Smooth muscle cell (in vitro differentiated cells): ENCODE measurements around the gene NHS. TPM values are rescaled to one million over a fixed set of nuclear protein-coding genes. Genes with fewer than 3 reads are reported as not detected.

Experiments
- DNase-seq: peaks from one replicate; lab custom pipeline; 2025; ENCODE audit not compliant: unreplicated experiment; lab: John Stamatoyannopoulos, UW
- H2AFZ ChIP-seq: fragments of 200-600 bp; sonication (generic); 2 replicates; pipeline ENCODE4 v1.6.0; 2016; ENCODE audit warnings: antibody characterized with exemption, low read depth, mild to moderate bottlenecking
- H3F3A ChIP-seq: fragments of 200-600 bp; sonication (generic); 2 replicates; pipeline ENCODE4 v1.6.0; 2017; ENCODE audit warnings: antibody characterized with exemption, low read depth
- H3K27ac ChIP-seq: fragments of 200-600 bp; sonication (generic); 2 replicates; pipeline ENCODE4 v1.5.1; 2016; ENCODE audit warnings: low read depth, mild to moderate bottlenecking
- H3K27me3 ChIP-seq: fragments of 200-600 bp; sonication (generic); 2 replicates; pipeline ENCODE4 v1.6.1; 2016; ENCODE audit warnings: low read depth, mild to moderate bottlenecking
- H3K36me3 ChIP-seq: fragments of 200-600 bp; sonication (generic); 2 replicates; pipeline ENCODE4 v1.5.1; 2016; ENCODE audit warnings: low read depth
- H3K4me1 ChIP-seq: fragments of 200-600 bp; sonication (generic); 2 replicates; pipeline ENCODE4 v1.5.1; 2016; ENCODE audit warnings: low read depth
- H3K4me2 ChIP-seq: fragments of 200-600 bp; sonication (generic); 2 replicates; pipeline ENCODE4 v1.6.0; 2016; ENCODE audit warnings: mild to moderate bottlenecking
- H3K4me3 ChIP-seq: fragments of 200-600 bp; sonication (generic); 2 replicates; pipeline ENCODE4 v1.5.1; 2016; ENCODE audit warnings: mild to moderate bottlenecking
- H3K79me2 ChIP-seq: fragments of 200-600 bp; sonication (generic); 2 replicates; pipeline ENCODE4 v1.6.0; 2016; ENCODE audit warnings: low read depth, mild to moderate bottlenecking
- H3K9ac ChIP-seq: fragments of 200-600 bp; sonication (generic); 2 replicates; pipeline ENCODE4 v1.6.0; 2016; ENCODE audit warnings: low read depth
- H3K9me3 ChIP-seq: fragments of 200-600 bp; sonication (generic); replicated peaks from 2 replicates; pipeline ENCODE4 v1.5.1; 2016; ENCODE audit warnings: low read depth
- H4K20me1 ChIP-seq: fragments of 200-600 bp; sonication (generic); 2 replicates; pipeline ENCODE4 v1.6.0; 2016; ENCODE audit warnings: low read depth
- CTCF ChIP-seq: fragments of 200-600 bp; sonication (generic); IDR thresholded peaks from 2 replicates; pipeline ENCODE4 v1.5.1; 2017; ENCODE audit warnings: borderline replicate concordance, mild to moderate bottlenecking, antibody characterized with exemption; ENCODE audit not compliant: insufficient read depth, poor library complexity, severe bottlenecking
- whole genome bisulfite sequencing: methylation state at CpG from one replicate; pipeline ENCODE4 v1.1.7; 2016; ENCODE audit warnings: low lambda C conversion rate; 5-methylcytosine and 5-hydroxymethylcytosine counted together
- polyA plus RNA-seq: library from polyadenylated mRNA; unstranded; fragments of >200 nt; fragmentation: Nextera tagmentation; extraction: Ambion mirVana; gene quantifications from 2 replicates; pipeline ENCODE4 v1.2.1, GENCODE V29; 2016
- total RNA-seq: library from RNA; depleted of rRNA; stranded (reverse); fragments of >200 nt; gene quantifications from 2 replicates; pipeline ENCODE4 v1.2.3, GENCODE V29; 2014

The NHS gene
- total and polyA plus RNA-seq, 2 experiments from 2014 or later: 2.6 to 9.6 TPM

GRCh38 chrX:17484592-17484991 lies 109.6 kb downstream of the NHS start:
- Histone ChIP-seq H3K79me2 (no peaks in the 10 kb centered on the region), H3K27ac (no peak overlapping the region), H3F3A (no peaks in the 10 kb centered on the region), H2AFZ (no peak overlapping the region), H3K9me3 (no peaks in the 10 kb centered on the region), H3K36me3 (no peaks in the 10 kb centered on the region), H3K4me1 (no peaks in the 10 kb centered on the region), H3K9ac (no peak overlapping the region), H4K20me1 (no peaks in the 10 kb centered on the region), H3K27me3 (no peaks in the 10 kb centered on the region), H3K4me2 (no peak overlapping the region), H3K4me3 (no peak overlapping the region)
- TF ChIP-seq CTCF: no peak
- 92% methylated on average over 1 of the region's 1 CpG for WGBS
- DNase-seq: no peak

- no peaks in the 10 kb centered on the region for H3K36me3 ChIP-seq
- 77% methylated on average over 5 of the region's 5 CpGs for WGBS
- H3K9ac ChIP-seq: no peak overlapping the region
- no peaks in the 10 kb centered on the region for H3F3A ChIP-seq
- no peak for TF ChIP-seq CTCF
- no peak overlapping the region for H3K4me2 ChIP-seq
- H3K4me3 ChIP-seq: no peak overlapping the region
- no peaks in the 10 kb centered on the region for H4K20me1 ChIP-seq
- H3K9me3 ChIP-seq: no peaks in the 10 kb centered on the region
- no peaks in the 10 kb centered on the region for H3K27me3 ChIP-seq
- H3K4me1 ChIP-seq: no peaks in the 10 kb centered on the region
- H3K27ac ChIP-seq: no peak overlapping the region
- no peaks in the 10 kb centered on the region for H3K79me2 ChIP-seq
- DNase-seq: no peak
- H2AFZ ChIP-seq: no peak overlapping the region
Measured at GRCh38 chrX:17485391-17485790, 110.4 kb downstream of the NHS start.

- no peak overlapping the region for H2AFZ ChIP-seq
- no peaks in the 10 kb centered on the region for H3K4me1 ChIP-seq
- peaks cover 3% of the 10 kb centered on the region for H3K79me2 ChIP-seq
- 90% methylated on average over 8 of the region's 8 CpGs for WGBS
- H4K20me1 ChIP-seq: no peaks in the 10 kb centered on the region
- H3K4me2 ChIP-seq: no peak overlapping the region
- DNase-seq: no peak
- H3K36me3 ChIP-seq: no peaks in the 10 kb centered on the region
- no peak overlapping the region for H3K4me3 ChIP-seq
- no peak overlapping the region for H3K9ac ChIP-seq
- no peaks in the 10 kb centered on the region for H3K27me3 ChIP-seq
- no peaks in the 10 kb centered on the region for H3K9me3 ChIP-seq
- TF ChIP-seq CTCF: no peak
- no peaks in the 10 kb centered on the region for H3F3A ChIP-seq
- H3K27ac ChIP-seq: no peak overlapping the region
Measured at GRCh38 chrX:17488036-17488435, 113.0 kb downstream of the NHS start.

- H3K4me3 ChIP-seq: no peak overlapping the region
- no peaks in the 10 kb centered on the region for H3K9me3 ChIP-seq
- no peaks in the 10 kb centered on the region for H3K4me1 ChIP-seq
- H3F3A ChIP-seq: no peaks in the 10 kb centered on the region
- H3K36me3 ChIP-seq: no peaks in the 10 kb centered on the region
- no peak for TF ChIP-seq CTCF
- WGBS: 91% methylated on average over 1 of the region's 1 CpG
- no peak overlapping the region for H3K9ac ChIP-seq
- no peaks in the 10 kb centered on the region for H4K20me1 ChIP-seq
- H3K4me2 ChIP-seq: no peak overlapping the region
- peaks cover 3% of the 10 kb centered on the region for H3K79me2 ChIP-seq
- no peak overlapping the region for H3K27ac ChIP-seq
- no peak for DNase-seq
- H3K27me3 ChIP-seq: no peaks in the 10 kb centered on the region
- H2AFZ ChIP-seq: no peak overlapping the region
Measured at GRCh38 chrX:17494216-17494615, 119.2 kb downstream of the NHS start.
